ENCODE results near the gene DNAJC21.

The DNAJC21 gene

GRCh38 chr5:35001842-35002241 is 72.5 kb downstream of the DNAJC21 start:
- no peaks in the 10 kb centered on the region for H3K36me3 ChIP-seq (ENCODE audit: control insufficient read depth, insufficient read depth, low read length)
- 90 to 97% methylated on average over 2 to 3 of the region's 3 CpGs for WGBS, 2 experiments
- H3K9me3 ChIP-seq (ENCODE audit: control insufficient read depth, low read length) = no peaks in the 10 kb centered on the region
- H3K27ac ChIP-seq (ENCODE audit: insufficient read depth, low read depth, low read length, poor library complexity, severe bottlenecking) = no peak overlapping the region
- H3K27me3 ChIP-seq (ENCODE audit: control insufficient read depth, insufficient read depth, low read length, poor library complexity, severe bottlenecking) = no peaks in the 10 kb centered on the region
- H3K4me1 ChIP-seq (ENCODE audit: control insufficient read depth, insufficient read depth, low read length) = no peaks in the 10 kb centered on the region
- H3K4me3 ChIP-seq (ENCODE audit: insufficient read depth, low read depth, low read length) = no peak overlapping the region

GRCh38 chr5:35002459-35002858 is 73.1 kb downstream of the DNAJC21 start:
- no peak overlapping the region for H3K4me3 ChIP-seq (ENCODE audit: insufficient read depth, low read depth, low read length)
- 92 to 95% methylated on average over 6 of the region's 6 CpGs for WGBS, 2 experiments
- no peak overlapping the region for H3K27ac ChIP-seq (ENCODE audit: insufficient read depth, low read depth, low read length, poor library complexity, severe bottlenecking)
- H3K27me3 ChIP-seq (ENCODE audit: control insufficient read depth, insufficient read depth, low read length, poor library complexity, severe bottlenecking) = no peaks in the 10 kb centered on the region
- no peaks in the 10 kb centered on the region for H3K9me3 ChIP-seq (ENCODE audit: control insufficient read depth, low read length)
- no peaks in the 10 kb centered on the region for H3K36me3 ChIP-seq (ENCODE audit: control insufficient read depth, insufficient read depth, low read length)
- no peaks in the 10 kb centered on the region for H3K4me1 ChIP-seq (ENCODE audit: control insufficient read depth, insufficient read depth, low read length)

GRCh38 chr5:35003018-35003957 is 73.9 kb downstream of the DNAJC21 start:
- H3K4me1 ChIP-seq (ENCODE audit: control insufficient read depth, insufficient read depth, low read length) = no peaks in the 10 kb centered on the region
- no peak overlapping the region for H3K4me3 ChIP-seq (ENCODE audit: insufficient read depth, low read depth, low read length)
- no peak overlapping the region for H3K27ac ChIP-seq (ENCODE audit: insufficient read depth, low read depth, low read length, poor library complexity, severe bottlenecking)
- H3K36me3 ChIP-seq (ENCODE audit: control insufficient read depth, insufficient read depth, low read length) = no peaks in the 10 kb centered on the region
- no peaks in the 10 kb centered on the region for H3K27me3 ChIP-seq (ENCODE audit: control insufficient read depth, insufficient read depth, low read length, poor library complexity, severe bottlenecking)
- no peaks in the 10 kb centered on the region for H3K9me3 ChIP-seq (ENCODE audit: control insufficient read depth, low read length)
- whole genome bisulfite sequencing, 2 experiments = 50 to 53% methylated on average over 16 to 18 of the region's 18 CpGs

GRCh38 chr5:35004200-35004599 is 74.8 kb downstream of the DNAJC21 start:
- no peaks in the 10 kb centered on the region for H3K4me1 ChIP-seq (ENCODE audit: control insufficient read depth, insufficient read depth, low read length)
- H3K27ac ChIP-seq (ENCODE audit: insufficient read depth, low read depth, low read length, poor library complexity, severe bottlenecking) = no peak overlapping the region
- H3K4me3 ChIP-seq (ENCODE audit: insufficient read depth, low read depth, low read length) = no peak overlapping the region
- H3K36me3 ChIP-seq (ENCODE audit: control insufficient read depth, insufficient read depth, low read length) = no peaks in the 10 kb centered on the region
- H3K27me3 ChIP-seq (ENCODE audit: control insufficient read depth, insufficient read depth, low read length, poor library complexity, severe bottlenecking) = no peaks in the 10 kb centered on the region
- H3K9me3 ChIP-seq (ENCODE audit: control insufficient read depth, low read length) = no peaks in the 10 kb centered on the region
- WGBS, 2 experiments = 66 to 71% methylated on average over 5 of the region's 5 CpGs

GRCh38 chr5:35004771-35005170 is 75.4 kb downstream of the DNAJC21 start:
- WGBS, 2 experiments = 89 to 95% methylated on average over 1 of the region's 1 CpG
- H3K4me3 ChIP-seq (ENCODE audit: insufficient read depth, low read depth, low read length) = no peak overlapping the region
- H3K36me3 ChIP-seq (ENCODE audit: control insufficient read depth, insufficient read depth, low read length) = no peaks in the 10 kb centered on the region
- no peaks in the 10 kb centered on the region for H3K4me1 ChIP-seq (ENCODE audit: control insufficient read depth, insufficient read depth, low read length)
- H3K27ac ChIP-seq (ENCODE audit: insufficient read depth, low read depth, low read length, poor library complexity, severe bottlenecking) = no peak overlapping the region
- no peaks in the 10 kb centered on the region for H3K9me3 ChIP-seq (ENCODE audit: control insufficient read depth, low read length)
- H3K27me3 ChIP-seq (ENCODE audit: control insufficient read depth, insufficient read depth, low read length, poor library complexity, severe bottlenecking) = no peaks in the 10 kb centered on the region

Data from ectodermal cell (in vitro differentiated cells).